ENCODE results near the gene MPPE1. TPM values are rescaled to one million over a fixed set of nuclear protein-coding genes. Genes with fewer than 3 reads are reported as not detected.
"Not testable (repeated sequence)": the region's sequence is repeated elsewhere in the genome, so short reads cannot be mapped to it uniquely, and the experiment has no call there.

The MPPE1 gene
- total RNA-seq, 6 experiments from 2014 or later: 23.2 to 40.9 (median 30.7) TPM

DNA sequence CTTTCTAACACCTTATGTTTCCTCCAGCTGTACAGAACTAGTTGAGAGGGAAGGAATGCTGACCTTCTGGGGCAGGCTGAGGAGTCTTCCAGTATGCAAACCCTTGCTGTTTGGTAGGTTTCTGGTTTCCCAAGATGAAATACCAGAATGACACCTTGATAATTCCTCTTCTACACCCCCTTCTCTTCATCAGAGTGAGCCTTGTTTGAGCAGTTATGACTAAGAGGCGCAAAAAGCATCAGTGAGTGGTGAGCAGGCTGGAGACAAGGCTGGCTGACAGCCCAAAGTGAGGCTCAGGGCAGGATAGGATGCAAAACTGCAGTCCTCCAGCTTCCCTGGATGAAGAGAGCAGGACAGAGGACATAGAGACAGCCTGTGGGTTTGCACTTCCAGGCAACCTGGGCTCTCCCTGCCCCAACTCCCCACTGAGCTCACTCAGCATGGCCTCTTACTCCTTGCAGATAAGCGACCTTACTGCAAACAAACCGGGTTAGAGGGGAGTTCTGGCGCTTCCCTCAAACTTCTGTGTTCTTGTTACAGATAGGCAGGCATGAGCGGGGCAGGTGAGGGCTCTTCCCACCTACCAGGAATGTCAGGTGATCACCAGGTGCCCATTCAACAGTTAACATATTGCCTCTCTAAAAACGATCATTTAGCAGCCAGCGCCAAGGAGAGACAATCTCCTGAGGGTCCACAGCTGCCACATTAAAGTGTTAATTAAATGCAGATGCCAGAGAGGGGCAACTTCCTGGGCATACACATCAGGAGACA lies 5.4 kb downstream of the MPPE1 start:
- intact Hi-C loops (cut with DNase I): no loop called here
- Histone ChIP-seq H3K27ac (no peak overlapping the region), H3K36me3 (peaks cover 0 to 9% (median 0%) of the 10 kb centered on the region in 4 donors), H3K4me3 (no peak overlapping the region), H3K4me1 (peaks cover 0 to 15% (median 7%) of the 10 kb centered on the region in 4 donors), H3K9me3 (no peaks in the 10 kb centered on the region), H3K27me3 (no peaks in the 10 kb centered on the region)
- no peak for DNase-seq
- 83% methylated on average over 6 of the region's 7 CpGs for WGBS (ENCODE audit: insufficient coverage, low coverage, low lambda C conversion rate, missing lambda C conversion rate)
- ATAC-seq: no peak
- TF ChIP-seq, protein P1, sequence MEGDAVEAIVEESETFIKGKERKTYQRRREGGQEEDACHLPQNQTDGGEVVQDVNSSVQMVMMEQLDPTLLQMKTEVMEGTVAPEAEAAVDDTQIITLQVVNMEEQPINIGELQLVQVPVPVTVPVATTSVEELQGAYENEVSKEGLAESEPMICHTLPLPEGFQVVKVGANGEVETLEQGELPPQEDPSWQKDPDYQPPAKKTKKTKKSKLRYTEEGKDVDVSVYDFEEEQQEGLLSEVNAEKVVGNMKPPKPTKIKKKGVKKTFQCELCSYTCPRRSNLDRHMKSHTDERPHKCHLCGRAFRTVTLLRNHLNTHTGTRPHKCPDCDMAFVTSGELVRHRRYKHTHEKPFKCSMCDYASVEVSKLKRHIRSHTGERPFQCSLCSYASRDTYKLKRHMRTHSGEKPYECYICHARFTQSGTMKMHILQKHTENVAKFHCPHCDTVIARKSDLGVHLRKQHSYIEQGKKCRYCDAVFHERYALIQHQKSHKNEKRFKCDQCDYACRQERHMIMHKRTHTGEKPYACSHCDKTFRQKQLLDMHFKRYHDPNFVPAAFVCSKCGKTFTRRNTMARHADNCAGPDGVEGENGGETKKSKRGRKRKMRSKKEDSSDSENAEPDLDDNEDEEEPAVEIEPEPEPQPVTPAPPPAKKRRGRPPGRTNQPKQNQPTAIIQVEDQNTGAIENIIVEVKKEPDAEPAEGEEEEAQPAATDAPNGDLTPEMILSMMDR (IDR thresholded peaks at IDR 0.05): no peak
- no peak for TF ChIP-seq POLR2A (IDR thresholded peaks at IDR 0.05)

DNA sequence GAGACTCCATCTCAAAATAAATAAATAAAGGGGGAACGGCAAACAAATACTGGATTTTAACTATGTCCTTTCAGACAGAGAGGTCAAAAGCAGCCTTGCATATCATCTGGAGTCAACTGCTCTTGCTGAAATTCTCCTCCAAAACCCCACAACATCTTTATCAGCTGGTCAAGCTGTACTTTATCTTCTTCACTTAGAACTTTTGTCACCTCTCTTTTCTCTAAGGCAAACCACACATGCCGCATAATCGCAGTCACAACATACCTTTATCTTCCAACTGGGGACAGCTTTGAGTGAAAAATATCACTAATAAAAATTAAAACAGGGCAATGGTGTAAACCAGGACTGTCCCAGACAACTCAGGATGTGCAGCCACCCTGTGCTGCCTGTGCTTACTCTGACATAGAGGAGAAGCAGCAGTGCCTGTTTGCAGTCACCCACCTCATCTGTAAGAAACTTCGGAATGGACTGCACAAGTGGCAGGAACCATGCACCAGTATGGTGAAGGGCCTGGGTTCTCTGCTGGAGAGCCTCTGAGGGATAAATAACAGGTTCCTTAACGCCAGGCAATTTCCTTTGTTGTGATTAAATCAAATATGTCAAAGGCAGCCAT lies 6.2 kb downstream of the MPPE1 start:
- no peak overlapping the region for H3K27ac ChIP-seq
- 89% methylated on average over 3 of the region's 5 CpGs for WGBS (ENCODE audit: insufficient coverage, low coverage, low lambda C conversion rate, missing lambda C conversion rate)
- no peak for ATAC-seq

DNA sequence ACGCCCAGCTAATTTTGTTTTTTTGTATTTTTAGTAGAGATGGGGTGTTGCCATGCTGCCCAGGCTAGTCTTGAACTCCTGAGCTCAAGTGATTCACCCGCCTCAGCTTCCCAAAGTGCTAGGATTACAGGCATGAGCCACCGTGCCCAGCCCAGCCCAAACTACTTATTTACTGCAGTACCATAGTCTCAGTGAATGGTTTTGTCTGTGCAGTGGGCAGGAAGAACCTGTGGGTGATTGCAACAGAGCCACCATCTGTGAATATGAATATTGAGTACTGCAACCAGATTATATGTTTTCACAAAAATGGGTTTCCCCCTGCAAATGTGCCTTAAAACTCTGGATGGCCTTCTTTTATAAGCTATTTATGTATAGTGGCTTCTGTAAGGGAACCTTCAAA lies 9.1 kb downstream of the MPPE1 start:
- Histone ChIP-seq H3K27ac (no peak overlapping the region), H3K4me3 (no peak overlapping the region), H3K27me3 (no peaks in the 10 kb centered on the region), H3K9me3 (no peaks in the 10 kb centered on the region), H3K36me3 (peaks cover 0 to 13% (median under 1%) of the 10 kb centered on the region in 4 donors), H3K4me1 (no peaks in the 10 kb centered on the region)
- TF ChIP-seq POLR2A (IDR thresholded peaks at IDR 0.05): no peak
- TF ChIP-seq, protein P1 (IDR thresholded peaks at IDR 0.05): no peak
- whole genome bisulfite sequencing (ENCODE audit: insufficient coverage, low coverage, low lambda C conversion rate, missing lambda C conversion rate): 91% methylated on average over 1 of the region's 3 CpGs
- ATAC-seq: no peak
- intact Hi-C loops (cut with DNase I): no loop called here
- DNase-seq: no peak

More for the DNA sequence above, 6.2 kb downstream of the MPPE1 start:
- no peaks in the 10 kb centered on the region for H3K9me3 ChIP-seq
- intact Hi-C loops (cut with DNase I): no loop called here
- peaks cover 0 to 9% (median 0%) of the 10 kb centered on the region in 4 donors for H3K36me3 ChIP-seq
- peaks cover 0 to 13% (median 4%) of the 10 kb centered on the region in 4 donors for H3K4me1 ChIP-seq
- DNase-seq: no peak
- TF ChIP-seq, protein P1 (IDR thresholded peaks at IDR 0.05): no peak
- no peak for TF ChIP-seq POLR2A (IDR thresholded peaks at IDR 0.05)
- H3K4me3 ChIP-seq: no peak overlapping the region
- H3K27me3 ChIP-seq: no peaks in the 10 kb centered on the region

DNA sequence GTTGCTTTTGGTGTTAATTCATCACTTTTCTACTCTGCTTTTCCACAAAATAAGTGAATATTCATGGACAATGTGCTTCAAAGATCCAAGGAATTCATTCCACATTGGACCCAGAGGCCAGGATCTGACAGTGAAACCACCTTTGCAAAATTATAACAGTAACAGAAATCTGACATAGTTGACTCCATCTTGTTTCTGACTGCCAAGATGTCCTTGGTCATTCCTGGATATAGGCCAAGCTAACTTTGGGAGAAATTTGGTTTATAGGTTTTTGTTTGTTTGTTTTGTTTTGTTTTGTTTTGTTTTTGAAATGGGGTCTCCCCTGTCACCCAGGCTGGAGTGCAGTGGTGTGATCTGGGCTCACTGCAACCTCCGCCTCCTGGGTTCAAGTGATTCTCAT lies 10.3 kb downstream of the MPPE1 start:
- no peak for ATAC-seq

DNA sequence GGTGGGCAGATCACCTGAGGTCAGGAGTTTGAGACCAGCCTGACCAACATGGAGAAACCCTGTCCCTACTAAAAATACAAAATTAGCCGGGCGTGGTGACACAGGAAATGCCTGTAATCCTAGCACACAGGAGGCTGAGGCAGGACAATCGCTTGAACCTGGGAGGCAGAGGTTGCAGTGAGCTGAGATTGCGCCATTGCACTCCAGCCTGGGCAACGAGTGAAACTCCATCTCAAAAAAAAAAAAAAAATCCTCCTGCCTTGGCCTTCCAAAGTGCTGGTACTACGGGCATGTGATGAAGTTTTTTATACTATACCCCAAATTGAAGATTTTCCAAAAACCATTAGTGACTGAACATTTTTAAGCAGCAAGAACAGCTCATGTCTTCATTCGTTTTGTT lies 15.7 kb downstream of the MPPE1 start:
- H3K36me3 ChIP-seq: peaks cover 0 to 47% (median 9%) of the 10 kb centered on the region in 4 donors
- H3K4me3 ChIP-seq; H3K4me1 ChIP-seq; DNase-seq; H3K27me3 ChIP-seq; H3K27ac ChIP-seq; ATAC-seq; H3K9me3 ChIP-seq; intact Hi-C loops (cut with DNase I): not testable (repeated sequence)
- WGBS (ENCODE audit: insufficient coverage, low coverage, low lambda C conversion rate, missing lambda C conversion rate): 75% methylated on average over 4 of the region's 7 CpGs

More for the DNA sequence above, 10.3 kb downstream of the MPPE1 start:
- intact Hi-C loops (cut with DNase I): no loop called here
- Histone ChIP-seq H3K27me3 (no peaks in the 10 kb centered on the region), H3K4me3 (no peak overlapping the region), H3K4me1 (no peaks in the 10 kb centered on the region), H3K36me3 (peaks cover 0 to 13% (median under 1%) of the 10 kb centered on the region in 4 donors), H3K9me3 (no peaks in the 10 kb centered on the region), H3K27ac (no peak overlapping the region)
- DNase-seq: no peak
- 10% methylated on average over 1 of the region's 1 CpG for WGBS (ENCODE audit: insufficient coverage, low coverage, low lambda C conversion rate, missing lambda C conversion rate)
- TF ChIP-seq POLR2A (IDR thresholded peaks at IDR 0.05): no peak
- TF ChIP-seq, protein P1 (IDR thresholded peaks at IDR 0.05): no peak

All from right lobe of liver (tissue), 6 donors.